H4 (cell line): ENCODE results near the gene SEC24C. TPM values are rescaled to one million over a fixed set of nuclear protein-coding genes. Genes with fewer than 3 reads are reported as not detected.
"Not testable (repeated sequence)": the region's sequence is repeated elsewhere in the genome, so short reads cannot be mapped to it uniquely, and the experiment has no call there.

ENCODE experiments used
- DNase-seq: peaks from one replicate; pipeline ENCODE4 v3.0.0-alpha.2; 2015; ENCODE audit warnings: low spot score
- total RNA-seq: library from RNA; depleted of rRNA; stranded (reverse); fragments of >200 nt; shearing (Covaris generic); gene quantifications from 2 replicates; pipeline ENCODE4 v1.2.3, GENCODE V29; 2014; rRNA removed

SEC24C gene
- 49.6 and 56.8 TPM in 2 replicates for total RNA-seq

DNA sequence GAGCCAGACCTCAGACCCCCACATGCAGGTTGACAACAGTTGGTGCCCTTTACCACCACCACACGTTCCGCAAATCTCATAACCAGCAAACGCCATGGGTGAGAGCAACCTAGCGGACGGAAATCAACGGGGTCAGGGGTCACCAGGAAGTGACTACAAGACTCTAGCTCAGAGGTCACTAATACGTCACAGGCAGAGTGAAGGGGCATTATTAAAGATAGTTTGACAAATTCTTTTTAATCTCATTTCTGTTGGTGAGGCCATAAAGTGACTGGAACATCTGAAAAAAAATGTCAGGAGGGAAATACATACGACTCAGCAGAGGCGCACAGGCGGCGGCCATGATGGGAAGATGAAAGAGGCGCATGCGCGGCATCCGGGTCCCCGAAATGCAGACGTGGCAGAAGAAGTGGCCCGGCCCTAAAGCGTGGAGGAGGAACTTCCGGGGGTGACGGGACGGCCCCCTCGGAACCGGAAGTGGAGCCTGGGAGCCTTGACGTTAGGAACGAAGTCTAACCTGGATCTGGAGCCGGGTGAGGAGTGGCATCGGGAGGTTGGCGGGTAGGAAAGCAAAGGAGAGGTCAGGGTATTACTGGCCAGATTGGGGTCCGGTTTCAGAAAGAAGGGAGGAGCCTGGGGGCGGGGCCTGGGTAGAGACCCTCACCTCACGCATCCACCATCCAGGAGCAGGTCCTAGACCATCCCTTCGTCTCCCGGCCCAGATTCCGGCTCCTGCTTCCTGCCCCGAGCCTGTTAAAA lies at the start of gene SEC24C:
Gene SEC24C, plus strand, starts transcription at position 468 of the 759 bp plus-strand sequence. CDS start 2,461 bp downstream, outside the sequence.
- peak; percentile 93 for DNase-seq

DNA sequence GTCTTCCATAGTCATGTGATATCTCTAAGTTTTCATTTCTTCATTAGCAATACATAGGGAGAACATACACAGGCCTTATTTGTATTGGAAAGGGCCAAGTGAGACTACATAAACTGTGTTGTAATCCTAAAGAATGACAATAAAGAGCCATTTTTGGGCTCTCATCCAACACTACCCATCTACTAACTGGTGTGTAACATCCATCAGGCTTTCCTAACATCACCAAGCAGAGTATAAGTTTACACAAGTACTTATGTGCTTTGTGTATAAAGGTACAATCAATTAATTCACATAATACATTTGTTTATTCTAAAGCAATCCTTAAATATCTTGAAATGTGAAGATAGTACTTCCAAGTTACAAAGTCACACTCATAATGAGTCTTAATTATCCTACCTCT lies 48.9 kb upstream of the SEC24C start:
- not testable (repeated sequence) for DNase-seq

GRCh38 chr10:73697675-73698159 lies 46.5 kb upstream of the SEC24C start, which contains the start of gene AGAP5:
Gene AGAP5 (minus strand): TSS chr10:73698109. CDS start chr10:73697755, 354 bp downstream.
- DNase-seq = not testable (repeated sequence)

DNA sequence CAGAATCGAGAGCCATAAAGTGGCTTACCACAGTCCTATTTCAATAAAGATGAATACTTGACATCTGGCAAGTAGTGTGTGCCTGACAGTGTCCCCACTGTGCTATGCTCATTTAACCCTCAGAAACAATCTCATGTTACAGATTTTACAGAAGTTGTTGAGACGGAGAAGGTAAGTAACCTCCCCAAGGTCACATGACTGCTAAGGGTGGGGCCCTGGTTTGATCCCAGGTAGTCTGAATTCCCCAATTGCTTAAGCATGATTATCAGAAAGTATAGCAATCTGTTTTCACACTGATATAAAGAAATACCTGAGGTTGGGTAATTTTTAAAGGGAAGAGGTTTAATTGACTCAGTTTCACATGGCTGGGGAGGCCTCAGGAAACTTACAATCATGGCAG lies 45.4 kb upstream of the SEC24C start:
- DNase-seq = not testable (repeated sequence)

- DNase-seq = not testable (repeated sequence)
These were observed 40.2 kb upstream of the SEC24C start for GRCh38 chr10:73703924-73704323.

GRCh38 chr10:73705506-73706072 lies 38.6 kb upstream of the SEC24C start:
- not testable (repeated sequence) for DNase-seq

DNA sequence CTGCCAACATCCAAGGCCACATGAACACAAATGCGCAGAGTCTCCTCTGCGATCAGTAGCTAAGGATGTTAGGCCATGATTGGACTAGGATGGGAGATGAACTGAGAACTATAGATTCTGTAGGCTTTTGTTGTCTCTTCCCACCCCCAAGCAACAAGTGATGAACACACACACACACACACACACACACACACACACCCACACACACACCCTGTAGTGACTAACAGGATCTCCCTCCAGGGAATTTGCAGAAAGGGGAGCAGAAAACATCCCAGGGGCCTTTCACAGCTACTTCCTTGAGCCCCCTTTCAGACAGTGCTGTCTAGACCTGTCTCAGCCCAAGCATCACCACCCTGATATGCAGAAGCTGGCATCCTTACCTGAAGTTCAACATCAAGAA lies 37.7 kb upstream of the SEC24C start:
- not testable (repeated sequence) for DNase-seq

DNA sequence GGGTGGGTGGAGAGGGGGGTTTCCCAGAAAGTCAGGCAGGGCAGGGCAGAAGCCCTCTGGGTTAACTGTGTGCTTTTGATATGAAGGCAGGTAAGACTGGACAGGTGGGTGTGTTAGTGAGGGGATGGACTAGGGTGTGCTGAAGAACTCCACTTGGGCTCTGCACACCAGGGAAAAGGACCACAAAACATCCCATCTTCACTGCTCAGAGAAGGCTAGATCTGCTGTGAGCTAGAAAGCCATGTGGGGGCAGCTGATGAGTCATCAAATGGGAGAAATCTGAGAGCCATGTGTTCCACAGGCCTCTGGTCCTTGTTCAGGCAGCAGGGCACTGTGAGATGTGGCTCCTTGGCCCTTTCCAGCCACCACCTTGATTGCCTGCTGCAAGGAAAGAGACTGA lies 36.5 kb upstream of the SEC24C start:
- DNase-seq = not testable (repeated sequence)

GRCh38 chr10:73708122-73708521 lies 36.0 kb upstream of the SEC24C start:
- not testable (repeated sequence) for DNase-seq

- not testable (repeated sequence) for DNase-seq
These were observed 32.5 kb upstream of the SEC24C start for GRCh38 chr10:73711683-73712082.

- not testable (repeated sequence) for DNase-seq
These were observed 30.3 kb upstream of the SEC24C start for GRCh38 chr10:73713912-73714311.

DNA sequence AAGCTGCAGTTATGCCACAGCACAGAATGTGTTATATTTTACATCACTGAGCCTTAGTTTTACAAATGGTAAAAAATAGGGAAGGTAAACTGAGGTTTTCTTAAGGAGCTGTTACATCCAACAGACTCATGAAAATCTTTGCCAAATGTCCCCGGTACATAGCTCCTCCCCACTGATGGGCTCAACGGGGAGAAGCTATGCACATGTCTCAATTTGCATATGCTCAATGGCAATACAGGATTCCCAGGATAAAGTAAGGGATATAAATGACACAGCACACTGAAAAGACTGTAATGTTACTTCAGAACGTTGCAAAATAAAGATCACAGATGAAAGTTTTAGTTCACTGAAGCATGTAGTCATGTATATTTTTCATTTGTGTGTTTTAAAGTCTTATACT lies 29.7 kb upstream of the SEC24C start:
- not testable (repeated sequence) for DNase-seq

- DNase-seq = not testable (repeated sequence)
These were observed 28.7 kb upstream of the SEC24C start for GRCh38 chr10:73715179-73716156.

DNA sequence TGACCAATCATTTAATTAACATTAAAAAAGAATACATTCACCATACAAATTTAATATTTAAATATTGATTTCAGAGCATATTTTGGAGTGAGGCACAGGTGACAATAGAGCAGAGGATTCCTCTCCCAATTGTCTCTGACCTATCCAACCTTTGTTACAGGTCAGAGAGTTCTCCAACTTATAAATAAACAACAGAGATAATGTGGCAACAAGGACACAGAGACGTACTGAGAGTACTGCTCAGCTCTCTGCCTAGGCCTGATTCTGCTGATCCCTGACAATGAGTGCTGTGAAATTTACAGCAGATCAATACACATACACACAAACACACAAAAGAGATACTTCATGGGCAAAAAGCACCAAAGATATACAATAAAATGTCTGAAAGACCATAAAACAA lies 27.9 kb upstream of the SEC24C start:
- no peak for DNase-seq

DNA sequence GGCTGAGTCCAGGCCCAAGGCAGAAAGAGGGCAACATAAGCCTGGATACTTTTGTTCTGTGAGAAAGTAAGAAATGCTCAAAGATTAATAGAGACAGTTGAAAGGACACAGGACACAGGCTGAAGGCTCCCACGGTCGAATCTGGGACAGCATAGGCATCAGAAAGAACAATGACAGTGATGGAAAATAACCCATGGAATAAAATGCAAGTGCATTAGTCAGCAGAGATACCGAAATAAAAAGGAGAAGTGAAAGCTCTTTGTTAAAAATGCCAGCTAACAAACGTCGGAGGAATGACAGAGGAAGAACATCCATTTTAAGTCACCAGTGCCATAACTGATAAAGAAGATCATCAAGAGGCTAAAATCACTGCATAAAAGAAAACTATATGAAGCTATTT lies 26.6 kb upstream of the SEC24C start:
- DNase-seq = no peak

DNA sequence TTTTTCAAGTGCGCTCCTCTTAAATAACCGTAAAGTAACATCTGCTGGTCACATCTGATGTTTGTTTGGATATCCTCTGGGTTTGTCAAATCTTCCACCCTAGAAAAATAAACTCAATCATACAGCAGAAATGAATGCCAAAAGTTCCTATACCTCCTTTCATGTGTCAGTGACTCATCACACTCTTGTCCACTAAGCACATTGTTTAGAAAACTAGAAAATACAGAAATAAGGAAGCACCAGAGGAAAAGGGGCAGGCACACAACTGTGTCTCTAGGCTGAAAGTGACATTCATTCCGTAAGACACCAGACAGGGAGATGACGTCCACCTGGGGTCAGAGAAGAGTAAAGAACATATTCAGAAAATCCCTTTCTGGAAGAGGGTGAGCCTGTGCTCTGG lies 23.6 kb upstream of the SEC24C start:
- DNase-seq = not testable (repeated sequence)

GRCh38 chr10:73723516-73723915 lies 20.7 kb upstream of the SEC24C start:
- no peak for DNase-seq

DNA sequence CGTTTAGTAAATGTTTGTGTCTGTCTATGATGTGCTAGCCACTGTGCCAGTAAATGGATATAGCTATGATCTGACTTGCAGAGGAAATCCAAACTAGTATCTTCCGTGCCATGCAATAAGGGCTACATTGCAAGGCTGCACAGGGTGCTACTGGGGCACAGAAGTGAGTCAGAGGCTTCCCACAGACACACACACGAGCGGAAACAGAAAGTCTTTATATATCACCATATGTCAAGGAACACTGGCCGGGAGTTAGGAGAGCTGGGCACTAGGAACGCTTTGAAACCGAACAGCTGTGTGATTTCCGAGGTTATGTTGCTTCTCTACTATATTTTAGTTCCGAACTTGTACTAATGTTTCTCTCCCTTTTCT lies 14.4 kb upstream of the SEC24C start:
- not testable (repeated sequence) for DNase-seq

- DNase-seq = peak; percentile 69
These were observed 13.8 kb upstream of the SEC24C start for GRCh38 chr10:73730153-73730906.

DNA sequence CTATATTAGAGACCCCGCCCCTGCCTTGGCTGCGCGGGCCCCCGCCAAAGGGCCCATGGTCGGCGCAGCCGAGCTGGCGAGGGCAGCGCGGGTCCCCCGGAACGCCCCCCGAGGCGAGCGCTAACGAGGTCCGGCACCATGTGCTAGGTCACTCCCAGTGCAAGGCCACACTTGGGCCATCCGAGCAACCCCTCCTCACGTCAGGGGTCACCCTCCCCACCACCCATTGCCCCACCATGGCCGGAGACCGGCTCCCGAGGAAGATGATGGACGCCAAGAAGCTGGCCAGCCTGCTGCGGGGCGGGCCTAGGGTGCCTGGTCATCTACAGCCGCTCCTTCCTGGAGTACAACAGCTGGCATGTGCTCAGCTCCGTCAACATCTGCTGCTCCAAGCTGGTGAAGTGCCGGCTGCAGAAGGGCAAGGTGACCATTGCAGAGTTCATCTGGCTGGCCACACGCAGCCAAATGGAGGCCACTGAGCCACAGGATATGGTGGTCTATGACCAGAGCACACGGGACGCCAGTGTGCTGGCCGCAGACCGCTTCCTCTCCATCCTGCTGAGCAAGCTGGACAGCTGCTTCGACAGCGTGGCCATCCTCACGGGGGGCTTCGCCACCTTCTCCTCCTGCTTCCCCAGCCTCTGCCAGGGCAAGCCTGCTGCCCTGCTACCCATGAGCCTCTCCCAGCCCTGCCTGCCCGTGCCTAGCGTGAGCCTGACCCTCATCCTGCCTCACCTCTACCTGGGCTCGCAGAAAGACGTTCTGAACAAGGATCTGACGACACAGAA lies 12.4 kb upstream of the SEC24C start:
- no peak for DNase-seq
